ENCODE measurements around the gene CCSER1.

Gene CCSER1

GRCh38 chr4:90922174-90922573, 795.0 kb downstream of the CCSER1 start:
- no peak overlapping the region for H3K9ac ChIP-seq (ENCODE audit: low read length)
- H3K79me2 ChIP-seq (ENCODE audit: insufficient read depth, low read length) = no peaks in the 10 kb centered on the region
- H3K27me3 ChIP-seq (ENCODE audit: insufficient read depth, low read length) = no peaks in the 10 kb centered on the region
- H2AFZ ChIP-seq (ENCODE audit: low read length) = no peak overlapping the region
- H3K4me3 ChIP-seq (ENCODE audit: low read depth, low read length, poor library complexity, severe bottlenecking) = no peak overlapping the region
- H3K9me3 ChIP-seq (ENCODE audit: low read length) = no peaks in the 10 kb centered on the region
- no peaks in the 10 kb centered on the region for H3K36me3 ChIP-seq (ENCODE audit: insufficient read depth, low read length)
- H3F3A ChIP-seq (ENCODE audit: insufficient read depth, low read length) = no peaks in the 10 kb centered on the region
- TF ChIP-seq EZH2 (IDR thresholded peaks at IDR 0.05; ENCODE audit: borderline replicate concordance, low read length) = no peak
- TF ChIP-seq CTCF (IDR thresholded peaks at IDR 0.05; ENCODE audit: low read length) = no peak
- no peak overlapping the region for H3K27ac ChIP-seq (ENCODE audit: low read depth, low read length, poor library complexity, severe bottlenecking)
- no peaks in the 10 kb centered on the region for H3K9me2 ChIP-seq (ENCODE audit: low read depth, low read length)
- H4K20me1 ChIP-seq (ENCODE audit: insufficient read depth, low read length) = no peaks in the 10 kb centered on the region
- no peak overlapping the region for H3K4me2 ChIP-seq (ENCODE audit: low read length)
- no peaks in the 10 kb centered on the region for H3K4me1 ChIP-seq (ENCODE audit: insufficient read depth, low read length, severe bottlenecking)

GRCh38 chr4:90926957-90927356, 799.8 kb downstream of the CCSER1 start:
- H3K27ac ChIP-seq (ENCODE audit: low read depth, low read length, poor library complexity, severe bottlenecking) = no peak overlapping the region
- no peaks in the 10 kb centered on the region for H4K20me1 ChIP-seq (ENCODE audit: insufficient read depth, low read length)
- no peaks in the 10 kb centered on the region for H3K4me1 ChIP-seq (ENCODE audit: insufficient read depth, low read length, severe bottlenecking)
- H3K9me2 ChIP-seq (ENCODE audit: low read depth, low read length) = no peaks in the 10 kb centered on the region
- H3K4me2 ChIP-seq (ENCODE audit: low read length) = no peak overlapping the region
- TF ChIP-seq CTCF (IDR thresholded peaks at IDR 0.05; ENCODE audit: low read length) (no peak), EZH2 (IDR thresholded peaks at IDR 0.05; ENCODE audit: borderline replicate concordance, low read length) (no peak)
- H3K36me3 ChIP-seq (ENCODE audit: insufficient read depth, low read length) = no peaks in the 10 kb centered on the region
- no peaks in the 10 kb centered on the region for H3K9me3 ChIP-seq (ENCODE audit: low read length)
- H3K9ac ChIP-seq (ENCODE audit: low read length) = no peak overlapping the region
- H3K79me2 ChIP-seq (ENCODE audit: insufficient read depth, low read length) = no peaks in the 10 kb centered on the region
- H3K4me3 ChIP-seq (ENCODE audit: low read depth, low read length, poor library complexity, severe bottlenecking) = no peak overlapping the region
- no peak overlapping the region for H2AFZ ChIP-seq (ENCODE audit: low read length)
- no peaks in the 10 kb centered on the region for H3K27me3 ChIP-seq (ENCODE audit: insufficient read depth, low read length)
- no peaks in the 10 kb centered on the region for H3F3A ChIP-seq (ENCODE audit: insufficient read depth, low read length)

GRCh38 chr4:90943311-90943710, 816.1 kb downstream of the CCSER1 start:
- no peaks in the 10 kb centered on the region for H3F3A ChIP-seq (ENCODE audit: insufficient read depth, low read length)
- H3K9me2 ChIP-seq (ENCODE audit: low read depth, low read length) = no peaks in the 10 kb centered on the region
- TF ChIP-seq CTCF (IDR thresholded peaks at IDR 0.05; ENCODE audit: low read length) (no peak), EZH2 (IDR thresholded peaks at IDR 0.05; ENCODE audit: borderline replicate concordance, low read length) (no peak)
- H3K4me3 ChIP-seq (ENCODE audit: low read depth, low read length, poor library complexity, severe bottlenecking) = no peak overlapping the region
- H2AFZ ChIP-seq (ENCODE audit: low read length) = no peak overlapping the region
- H4K20me1 ChIP-seq (ENCODE audit: insufficient read depth, low read length) = no peaks in the 10 kb centered on the region
- no peak overlapping the region for H3K9ac ChIP-seq (ENCODE audit: low read length)
- no peaks in the 10 kb centered on the region for H3K9me3 ChIP-seq (ENCODE audit: low read length)
- H3K36me3 ChIP-seq (ENCODE audit: insufficient read depth, low read length) = no peaks in the 10 kb centered on the region
- no peak overlapping the region for H3K27ac ChIP-seq (ENCODE audit: low read depth, low read length, poor library complexity, severe bottlenecking)
- H3K4me2 ChIP-seq (ENCODE audit: low read length) = no peak overlapping the region
- H3K79me2 ChIP-seq (ENCODE audit: insufficient read depth, low read length) = no peaks in the 10 kb centered on the region
- H3K4me1 ChIP-seq (ENCODE audit: insufficient read depth, low read length, severe bottlenecking) = no peaks in the 10 kb centered on the region
- no peaks in the 10 kb centered on the region for H3K27me3 ChIP-seq (ENCODE audit: insufficient read depth, low read length)

Measured in OCI-LY1 (cell line).